Activated CD4-positive, alpha-beta T cell treated with anti-CD3 and anti-CD28 coated beads for 48 hours (primary cell): ENCODE measurements around the gene TIMM10.

Experiments
- DNase-seq: peaks from one replicate; pipeline ENCODE4 v3.0.0-alpha.2; 2020

The TIMM10 gene

DNA sequence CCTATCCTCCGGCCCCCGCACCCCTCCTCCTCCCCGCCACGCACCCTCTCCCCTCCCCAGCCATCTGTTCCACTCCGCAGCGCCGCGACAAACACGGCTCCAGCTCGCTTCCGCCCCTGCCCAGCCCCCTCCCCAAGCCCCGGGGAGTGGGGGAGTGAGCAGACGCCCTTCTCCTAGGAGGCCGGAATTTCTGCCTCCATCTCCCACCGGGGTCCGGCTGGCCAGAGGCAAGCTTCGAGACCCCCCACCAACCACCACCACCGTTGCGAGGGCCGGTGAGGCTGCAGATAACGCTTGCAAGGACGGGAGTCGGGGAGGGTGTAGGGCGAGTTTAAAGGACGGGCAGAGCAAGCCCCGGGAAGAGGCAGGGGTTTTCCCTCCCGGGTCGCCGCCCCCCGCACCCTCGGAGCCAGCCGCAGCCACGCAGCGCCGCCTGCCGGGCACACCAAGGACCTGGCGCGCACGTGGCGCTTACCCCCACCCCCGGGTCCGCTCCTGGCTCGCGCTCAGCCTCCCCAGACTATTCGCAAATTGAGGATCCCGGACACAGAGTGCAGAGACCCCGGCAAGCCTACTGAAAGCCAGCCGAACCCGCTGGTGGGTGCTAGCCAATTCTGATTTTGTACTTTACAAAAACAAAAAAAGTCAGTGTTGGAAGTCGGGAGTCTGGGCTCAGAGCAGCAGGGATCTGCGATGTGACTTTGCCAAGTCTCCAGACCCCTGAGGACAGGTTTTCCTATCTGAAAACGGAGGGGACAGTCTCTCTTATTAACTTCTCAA is 47.6 kb downstream of the TIMM10 start:
- peak; percentile 79 for DNase-seq

DNA sequence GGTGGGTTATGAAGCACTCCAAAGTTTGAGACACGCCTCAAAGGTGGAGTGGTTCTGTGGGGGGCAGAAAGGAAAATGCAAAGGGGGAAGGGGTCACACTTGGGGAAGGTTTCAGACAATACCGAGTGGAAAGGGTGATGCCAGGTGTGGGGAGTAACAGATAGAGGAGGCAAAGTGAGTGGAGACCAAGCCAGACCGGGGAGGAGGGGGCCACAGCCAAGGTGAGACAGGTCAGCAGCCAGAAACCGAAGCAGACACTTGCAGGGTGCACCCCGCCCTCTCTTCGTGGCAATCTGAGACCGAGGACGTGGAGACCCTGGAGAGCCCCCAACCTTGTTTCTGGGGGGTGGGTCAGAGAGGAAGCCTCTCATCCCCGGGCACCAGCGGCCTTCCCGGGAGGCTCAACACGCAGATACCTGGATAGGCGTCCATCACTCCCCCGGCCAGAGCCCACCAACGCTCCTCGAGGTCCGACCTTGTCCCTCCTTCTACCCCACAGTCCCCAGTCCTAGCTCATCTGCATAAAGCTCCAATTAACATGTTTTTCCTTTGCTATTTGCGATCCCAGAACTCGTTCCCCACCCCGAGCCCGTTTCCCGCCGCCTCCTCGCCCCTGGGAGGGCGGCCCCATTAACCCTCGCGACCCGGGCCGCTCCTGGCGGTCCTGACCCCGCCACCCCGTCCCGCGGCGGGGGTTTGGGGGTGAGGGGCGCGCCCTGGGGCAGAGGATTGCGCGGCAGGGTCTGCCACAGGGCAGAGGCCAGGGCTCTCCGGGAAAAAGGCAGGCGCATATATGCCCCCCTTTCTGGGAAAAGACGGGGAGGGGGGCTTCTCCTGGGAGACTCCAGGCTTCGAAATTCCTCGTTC is 48.4 kb downstream of the TIMM10 start:
- no peak for DNase-seq

DNA sequence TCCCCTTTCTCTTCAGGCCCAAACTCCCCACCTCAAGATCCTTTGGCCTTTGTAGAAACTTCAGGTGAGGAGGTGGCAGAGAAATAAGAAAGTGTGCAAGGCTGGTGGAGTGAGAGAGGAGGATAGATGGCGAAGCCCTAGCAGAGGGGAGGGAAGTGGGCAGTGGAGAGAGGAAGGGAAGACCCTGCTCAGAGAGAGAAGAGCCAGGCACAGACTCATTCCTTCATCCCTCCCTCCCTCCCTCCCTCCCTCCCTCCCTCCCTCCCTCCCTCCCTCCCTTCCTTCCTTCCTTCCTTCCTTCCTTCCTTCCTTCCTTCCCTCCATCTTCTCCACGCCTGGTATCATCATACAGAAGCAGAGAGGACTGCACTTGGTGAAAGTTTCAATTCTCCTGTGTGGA is 49.2 kb downstream of the TIMM10 start:
- no peak for DNase-seq

DNA sequence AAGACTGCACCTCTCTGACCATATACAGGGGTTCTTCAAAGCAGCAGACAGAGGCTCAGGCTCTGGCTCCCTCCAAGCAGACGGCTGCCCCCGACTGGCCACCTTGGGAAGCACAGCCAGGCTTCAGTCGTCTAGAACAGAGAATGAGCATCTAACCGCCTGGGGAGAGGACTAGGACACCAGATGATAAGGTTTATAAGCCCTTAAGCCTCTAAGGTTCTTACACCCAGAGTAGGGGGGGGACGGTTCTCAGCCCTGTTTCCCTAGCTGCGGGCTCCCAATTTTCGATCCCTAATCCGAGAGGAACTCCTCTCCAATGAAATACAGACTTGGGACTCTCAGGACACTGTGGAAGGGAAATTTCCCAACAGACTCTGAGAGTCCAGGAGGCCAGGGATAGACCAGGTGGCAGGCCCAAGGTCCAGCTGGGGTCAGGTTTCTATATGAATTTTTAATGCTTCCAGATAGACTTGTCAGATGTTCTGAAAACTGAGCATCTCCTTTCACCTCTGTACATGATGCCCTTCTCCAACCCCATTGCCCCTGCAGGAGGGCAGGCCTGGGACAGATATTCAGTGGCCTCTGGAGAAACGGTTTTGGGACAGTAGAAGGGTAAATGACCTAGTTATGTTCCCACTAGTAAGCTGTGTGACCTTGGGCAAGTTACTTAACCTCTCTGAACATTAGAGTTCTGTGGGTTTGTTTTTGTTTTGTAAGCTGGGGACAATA is 50.0 kb downstream of the TIMM10 start:
- DNase-seq = peak; percentile 88

DNA sequence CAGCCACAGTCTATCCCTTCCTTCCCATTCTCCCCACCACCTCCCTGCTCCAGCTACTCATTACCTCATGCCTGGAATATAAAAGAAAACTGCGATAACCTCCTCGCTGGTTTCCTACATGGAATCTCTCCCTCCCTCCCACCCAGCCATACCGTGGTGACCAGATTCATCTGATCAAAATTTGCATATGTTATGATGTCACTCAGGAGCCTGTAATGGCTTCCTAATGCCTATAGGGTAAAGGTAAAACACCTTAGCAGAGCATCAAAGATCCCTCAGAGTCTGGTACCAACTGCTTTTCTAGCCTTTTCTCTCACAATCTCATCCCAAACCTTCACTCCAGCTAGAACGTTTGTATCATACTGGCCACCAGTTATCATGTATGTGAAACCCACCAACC is 50.6 kb downstream of the TIMM10 start:
- no peak for DNase-seq

DNA sequence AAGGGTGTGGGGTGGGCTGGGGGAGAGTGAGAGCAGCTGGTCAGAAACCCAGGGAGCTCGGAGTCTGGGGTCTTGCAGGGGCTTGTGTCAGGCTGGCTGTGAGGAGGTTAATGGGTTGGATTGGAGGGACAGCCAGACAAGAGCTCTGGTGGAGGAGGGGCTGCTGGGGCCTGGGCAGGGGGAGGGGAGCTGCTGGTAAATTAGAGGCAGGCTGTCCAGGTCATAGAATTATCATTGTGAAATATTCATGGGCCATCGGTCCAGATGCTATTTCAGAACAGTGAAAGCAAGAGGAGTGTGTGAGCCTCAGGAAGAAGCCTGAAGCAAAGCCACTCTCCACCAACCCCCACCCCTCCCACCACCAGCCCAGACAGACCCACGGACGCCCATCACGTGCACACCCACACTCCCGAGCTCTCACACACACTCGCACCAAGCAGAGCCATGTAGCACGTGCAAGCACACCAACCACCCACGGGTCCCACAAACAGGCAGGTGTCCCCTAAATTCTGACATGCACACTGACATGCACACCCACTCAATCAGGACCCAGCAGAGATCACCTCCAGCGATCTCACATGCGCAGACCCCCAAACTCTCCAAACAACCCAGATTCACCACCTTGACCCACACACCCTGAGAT is 51.4 kb downstream of the TIMM10 start:
- DNase-seq = no peak
